ENCODE results near the gene TRIAP1.

The TRIAP1 gene

GRCh38 chr12:120425797-120426196 lies 20.4 kb downstream of the TRIAP1 start:
- H2BK5ac ChIP-seq (ENCODE audit: low read depth, low read length, poor library complexity) = no peak overlapping the region
- H2AK5ac ChIP-seq (ENCODE audit: low read length) = no peak overlapping the region
- H2AFZ ChIP-seq (ENCODE audit: insufficient read depth, low read length, poor library complexity) = no peak overlapping the region
- no peak overlapping the region for H3K4ac ChIP-seq (ENCODE audit: low read depth, low read length)
- no peak overlapping the region for H3K27ac ChIP-seq (ENCODE audit: low read depth, low read length)
- H4K91ac ChIP-seq (ENCODE audit: low read depth, low read length) = no peak overlapping the region
- H3K4me2 ChIP-seq (ENCODE audit: low read length) = no peak overlapping the region
- no peak overlapping the region for H3K18ac ChIP-seq (ENCODE audit: low read length)
- no peaks in the 10 kb centered on the region for H3K79me2 ChIP-seq (ENCODE audit: control insufficient read depth, insufficient read depth, low read length, poor library complexity)
- H2BK120ac ChIP-seq (ENCODE audit: insufficient read depth, low read length, poor library complexity) = no peak overlapping the region
- H3K79me1 ChIP-seq (ENCODE audit: low read length) = no peaks in the 10 kb centered on the region
- H4K8ac ChIP-seq (ENCODE audit: low read depth, low read length) = no peak overlapping the region
- no peak overlapping the region for H2BK12ac ChIP-seq (ENCODE audit: low read length)
- no peak overlapping the region for H3K4me3 ChIP-seq (ENCODE audit: low read depth, low read length)
- H3K9me3 ChIP-seq (ENCODE audit: insufficient read depth, low read depth, low read length) = no peaks in the 10 kb centered on the region
- peaks cover 0 to 2% of the 10 kb centered on the region in 2 experiments for H3K4me1 ChIP-seq (ENCODE audit: control insufficient read depth in 1 of 2, insufficient read depth in 2 of 2, low read length in 2 of 2)
- DNase-seq = no peak
- no peak overlapping the region for H3K14ac ChIP-seq (ENCODE audit: low read length)
- no peak overlapping the region for H3K23ac ChIP-seq (ENCODE audit: low read length)
- H3K9ac ChIP-seq (ENCODE audit: low read length) = peak overlapping the region; percentile 19
- H3K36me3 ChIP-seq (ENCODE audit: control insufficient read depth in 1 of 2, insufficient read depth in 2 of 2, low read length in 2 of 2) = no peaks in the 10 kb centered on the region
- H3K27me3 ChIP-seq (ENCODE audit: insufficient read depth, low read length) = no peaks in the 10 kb centered on the region
- H4K12ac ChIP-seq (ENCODE audit: low read depth, low read length) = no peak overlapping the region
- no CpG with 5 or more reads among the region's 3 CpGs for WGBS (ENCODE audit: extremely low coverage, insufficient coverage, insufficient read length)

- Histone ChIP-seq H3K27ac (ENCODE audit: low read depth, low read length) (no peak overlapping the region), H3K4me2 (ENCODE audit: low read length) (no peak overlapping the region), H3K79me2 (ENCODE audit: control insufficient read depth, insufficient read depth, low read length, poor library complexity) (no peaks in the 10 kb centered on the region), H3K4ac (ENCODE audit: low read depth, low read length) (no peak overlapping the region), H4K91ac (ENCODE audit: low read depth, low read length) (no peak overlapping the region), H4K12ac (ENCODE audit: low read depth, low read length) (no peak overlapping the region), H3K27me3 (ENCODE audit: insufficient read depth, low read length) (no peaks in the 10 kb centered on the region), H2BK120ac (ENCODE audit: insufficient read depth, low read length, poor library complexity) (no peak overlapping the region), H3K23ac (ENCODE audit: low read length) (no peak overlapping the region), H3K14ac (ENCODE audit: low read length) (no peak overlapping the region), H2BK5ac (ENCODE audit: low read depth, low read length, poor library complexity) (no peak overlapping the region), H3K79me1 (ENCODE audit: low read length) (no peaks in the 10 kb centered on the region), H3K4me3 (ENCODE audit: low read depth, low read length) (no peak overlapping the region), H2AFZ (ENCODE audit: insufficient read depth, low read length, poor library complexity) (no peak overlapping the region), H4K8ac (ENCODE audit: low read depth, low read length) (no peak overlapping the region), H3K18ac (ENCODE audit: low read length) (no peak overlapping the region), H3K4me1 (ENCODE audit: control insufficient read depth in 1 of 2, insufficient read depth in 2 of 2, low read length in 2 of 2) (no peaks in the 10 kb centered on the region), H3K36me3 (ENCODE audit: control insufficient read depth in 1 of 2, insufficient read depth in 2 of 2, low read length in 2 of 2) (no peaks in the 10 kb centered on the region), H2BK12ac (ENCODE audit: low read length) (no peak overlapping the region), H2AK5ac (ENCODE audit: low read length) (no peak overlapping the region), H3K9ac (ENCODE audit: low read length) (no peak overlapping the region), H3K9me3 (ENCODE audit: insufficient read depth, low read depth, low read length) (no peaks in the 10 kb centered on the region)
- no peak for DNase-seq
- no CpG with 5 or more reads among the region's 7 CpGs for WGBS (ENCODE audit: extremely low coverage, insufficient coverage, insufficient read length)
Observed at GRCh38 chr12:120422892-120423456, 23.2 kb downstream of the TRIAP1 start.

GRCh38 chr12:120421701-120422100 lies 24.5 kb downstream of the TRIAP1 start:
- H3K9ac ChIP-seq (ENCODE audit: low read length) = no peak overlapping the region
- no peak overlapping the region for H2BK12ac ChIP-seq (ENCODE audit: low read length)
- no peak overlapping the region for H3K4ac ChIP-seq (ENCODE audit: low read depth, low read length)
- H4K8ac ChIP-seq (ENCODE audit: low read depth, low read length) = no peak overlapping the region
- H3K36me3 ChIP-seq (ENCODE audit: control insufficient read depth in 1 of 2, insufficient read depth in 2 of 2, low read length in 2 of 2) = no peaks in the 10 kb centered on the region
- no peaks in the 10 kb centered on the region for H3K79me1 ChIP-seq (ENCODE audit: low read length)
- no peak overlapping the region for H3K27ac ChIP-seq (ENCODE audit: low read depth, low read length)
- no peak overlapping the region for H3K18ac ChIP-seq (ENCODE audit: low read length)
- H3K4me1 ChIP-seq (ENCODE audit: control insufficient read depth in 1 of 2, insufficient read depth in 2 of 2, low read length in 2 of 2) = no peaks in the 10 kb centered on the region
- no peak overlapping the region for H3K23ac ChIP-seq (ENCODE audit: low read length)
- H3K14ac ChIP-seq (ENCODE audit: low read length) = no peak overlapping the region
- no peak overlapping the region for H4K12ac ChIP-seq (ENCODE audit: low read depth, low read length)
- no peaks in the 10 kb centered on the region for H3K9me3 ChIP-seq (ENCODE audit: insufficient read depth, low read depth, low read length)
- no peaks in the 10 kb centered on the region for H3K79me2 ChIP-seq (ENCODE audit: control insufficient read depth, insufficient read depth, low read length, poor library complexity)
- WGBS (ENCODE audit: extremely low coverage, insufficient coverage, insufficient read length) = no CpG with 5 or more reads among the region's 4 CpGs
- no peak overlapping the region for H2BK120ac ChIP-seq (ENCODE audit: insufficient read depth, low read length, poor library complexity)
- no peak overlapping the region for H2AFZ ChIP-seq (ENCODE audit: insufficient read depth, low read length, poor library complexity)
- no peaks in the 10 kb centered on the region for H3K27me3 ChIP-seq (ENCODE audit: insufficient read depth, low read length)
- no peak overlapping the region for H4K91ac ChIP-seq (ENCODE audit: low read depth, low read length)
- no peak for DNase-seq
- no peak overlapping the region for H3K4me3 ChIP-seq (ENCODE audit: low read depth, low read length)
- H2BK5ac ChIP-seq (ENCODE audit: low read depth, low read length, poor library complexity) = no peak overlapping the region
- H2AK5ac ChIP-seq (ENCODE audit: low read length) = no peak overlapping the region
- H3K4me2 ChIP-seq (ENCODE audit: low read length) = no peak overlapping the region

GRCh38 chr12:120417917-120418580 lies 28.1 kb downstream of the TRIAP1 start:
- no peaks in the 10 kb centered on the region for H3K36me3 ChIP-seq (ENCODE audit: control insufficient read depth in 1 of 2, insufficient read depth in 2 of 2, low read length in 2 of 2)
- no peak overlapping the region for H3K4me3 ChIP-seq (ENCODE audit: low read depth, low read length)
- H4K8ac ChIP-seq (ENCODE audit: low read depth, low read length) = no peak overlapping the region
- H3K79me1 ChIP-seq (ENCODE audit: low read length) = no peaks in the 10 kb centered on the region
- no peak overlapping the region for H3K4me2 ChIP-seq (ENCODE audit: low read length)
- no peak overlapping the region for H2BK5ac ChIP-seq (ENCODE audit: low read depth, low read length, poor library complexity)
- no peak overlapping the region for H3K18ac ChIP-seq (ENCODE audit: low read length)
- peaks cover 3 to 5% of the 10 kb centered on the region in 2 experiments for H3K4me1 ChIP-seq (ENCODE audit: control insufficient read depth in 1 of 2, insufficient read depth in 2 of 2, low read length in 2 of 2)
- no peak for DNase-seq
- H2AFZ ChIP-seq (ENCODE audit: insufficient read depth, low read length, poor library complexity) = no peak overlapping the region
- no peak overlapping the region for H4K12ac ChIP-seq (ENCODE audit: low read depth, low read length)
- no peak overlapping the region for H4K91ac ChIP-seq (ENCODE audit: low read depth, low read length)
- H3K79me2 ChIP-seq (ENCODE audit: control insufficient read depth, insufficient read depth, low read length, poor library complexity) = no peaks in the 10 kb centered on the region
- no peak overlapping the region for H3K23ac ChIP-seq (ENCODE audit: low read length)
- H3K4ac ChIP-seq (ENCODE audit: low read depth, low read length) = no peak overlapping the region
- no peak overlapping the region for H3K14ac ChIP-seq (ENCODE audit: low read length)
- no peaks in the 10 kb centered on the region for H3K9me3 ChIP-seq (ENCODE audit: insufficient read depth, low read depth, low read length)
- no CpG with 5 or more reads among the region's 4 CpGs for WGBS (ENCODE audit: extremely low coverage, insufficient coverage, insufficient read length)
- no peak overlapping the region for H2BK120ac ChIP-seq (ENCODE audit: insufficient read depth, low read length, poor library complexity)
- H2AK5ac ChIP-seq (ENCODE audit: low read length) = no peak overlapping the region
- no peak overlapping the region for H2BK12ac ChIP-seq (ENCODE audit: low read length)
- H3K9ac ChIP-seq (ENCODE audit: low read length) = no peak overlapping the region
- no peaks in the 10 kb centered on the region for H3K27me3 ChIP-seq (ENCODE audit: insufficient read depth, low read length)
- H3K27ac ChIP-seq (ENCODE audit: low read depth, low read length) = no peak overlapping the region

Measured in trophoblast cell (in vitro differentiated cells and primary cell).